GM23248 (cell line): Measurements from ENCODE around the gene OR10T2. TPM values are rescaled to one million over a fixed set of nuclear protein-coding genes. Genes with fewer than 3 reads are reported as not detected.

ENCODE experiments used
- DNase-seq: peaks from one replicate; pipeline ENCODE4 v3.0.0-alpha.2; 2015
- H2AFZ ChIP-seq: fragments of 200-600 bp; sonication (generic); 2 replicates; pipeline ENCODE4 v1.6.1; 2016; ENCODE audit warnings: antibody characterized with exemption
- H3F3A ChIP-seq: fragments of 200-600 bp; sonication (generic); 2 replicates; pipeline ENCODE4 v1.6.1; 2016; ENCODE audit warnings: mild to moderate bottlenecking, antibody characterized with exemption, mixed run types; ENCODE audit not compliant: insufficient read depth
- H3K27ac ChIP-seq: fragments of 200-600 bp; sonication (generic); 2 replicates; pipeline ENCODE4 v1.5.1; 2016; ENCODE audit warnings: mild to moderate bottlenecking
- H3K27me3 ChIP-seq: fragments of 200-600 bp; sonication (generic); replicated peaks from 2 replicates; pipeline ENCODE4 v1.6.1; 2016; ENCODE audit warnings: mild to moderate bottlenecking; ENCODE audit not compliant: insufficient read depth
- H3K36me3 ChIP-seq: fragments of 200-600 bp; sonication (generic); 2 replicates; pipeline ENCODE4 v1.6.1; 2016; ENCODE audit warnings: low read depth, mild to moderate bottlenecking
- H3K4me1 ChIP-seq: fragments of 200-600 bp; sonication (generic); 2 replicates; pipeline ENCODE4 v1.6.1; 2016; ENCODE audit warnings: mild to moderate bottlenecking; ENCODE audit not compliant: insufficient read depth
- H3K4me2 ChIP-seq: fragments of 200-600 bp; sonication (generic); one replicate; pipeline ENCODE4 v1.6.1; 2016; ENCODE audit warnings: mild to moderate bottlenecking; ENCODE audit not compliant: unreplicated experiment
- H3K4me3 ChIP-seq: fragments of 200-600 bp; sonication (generic); 2 replicates; pipeline ENCODE4 v1.5.1; 2016; ENCODE audit warnings: mild to moderate bottlenecking
- H3K79me2 ChIP-seq: fragments of 200-600 bp; sonication (generic); 2 replicates; pipeline ENCODE4 v1.6.1; 2016; ENCODE audit warnings: mild to moderate bottlenecking; ENCODE audit not compliant: insufficient read depth
- H3K9ac ChIP-seq: fragments of 200-600 bp; sonication (generic); 2 replicates; pipeline ENCODE4 v1.6.1; 2016; ENCODE audit warnings: mild to moderate bottlenecking
- H3K9me2 ChIP-seq: fragments of 200-600 bp; sonication (generic); 2 replicates; pipeline ENCODE4 v1.6.1; 2016; ENCODE audit warnings: mixed run types, mild to moderate bottlenecking, moderate library complexity; ENCODE audit not compliant: insufficient read depth
- H3K9me3 ChIP-seq: fragments of 200-600 bp; sonication (generic); one replicate; pipeline ENCODE4 v1.6.1; 2017; ENCODE audit warnings: low read depth
- H4K20me1 ChIP-seq: fragments of 200-600 bp; sonication (generic); 2 replicates; pipeline ENCODE4 v1.6.0; 2016; ENCODE audit not compliant: insufficient read depth
- EZH2 ChIP-seq: fragments of 200-600 bp; sonication (generic); IDR thresholded peaks from 2 replicates; pipeline ENCODE4 v1.6.1; 2018; ENCODE audit warnings: antibody characterized with exemption, mild to moderate bottlenecking; ENCODE audit not compliant: insufficient read depth, poor library complexity, severe bottlenecking
- EZH2phosphoT487 ChIP-seq: fragments of 200-600 bp; sonication (generic); IDR thresholded peaks from 2 replicates; pipeline ENCODE4 v1.6.1; 2018; ENCODE audit warnings: antibody characterized with exemption, moderate library complexity, mild to moderate bottlenecking, low read depth; ENCODE audit not compliant: insufficient read depth
- WGBS, 2 experiments: methylation state at CpG; one replicate each; pipeline ENCODE4 v1.1.6; 2015 to 2017; ENCODE audit warnings: low lambda C conversion rate in 2 of 2, low coverage in 1 of 2; ENCODE audit errors: missing lambda C conversion rate in 2 of 2; 5-methylcytosine and 5-hydroxymethylcytosine counted together
- in situ Hi-C: fragments of 300-500 bp; cut with MboI; formaldehyde crosslinking; loops from 2 replicates; pipeline ENCODE4 v1.15.0; 2020
- polyA plus RNA-seq: library from polyadenylated mRNA; unstranded; fragments of >200 nt; fragmentation: Nextera tagmentation; extraction: Ambion mirVana; gene quantifications from 2 replicates; pipeline ENCODE4 v1.2.1, GENCODE V29; 2016
- total RNA-seq: library from RNA; depleted of rRNA; stranded (reverse); fragments of >200 nt; shearing (Covaris generic); gene quantifications from 2 replicates; pipeline ENCODE4 v1.2.3, GENCODE V29; 2014

OR10T2 gene
- total and polyA plus RNA-seq, 2 experiments from 2014 or later, result not detected

GRCh38 chr1:158362482-158362881 is 36.8 kb downstream of the OR10T2 start:
- no peak for DNase-seq
- Histone ChIP-seq H4K20me1 (no peaks in the 10 kb centered on the region), H3K4me1 (no peaks in the 10 kb centered on the region), H3K36me3 (no peaks in the 10 kb centered on the region), H3K9ac (no peak overlapping the region), H3K9me3 (no peaks in the 10 kb centered on the region), H3K4me2 (no peak overlapping the region), H3K27me3 (no peaks in the 10 kb centered on the region), H2AFZ (no peak overlapping the region), H3K9me2 (no peaks in the 10 kb centered on the region), H3K79me2 (no peaks in the 10 kb centered on the region), H3K4me3 (no peak overlapping the region), H3K27ac (no peak overlapping the region), H3F3A (no peaks in the 10 kb centered on the region)
- TF ChIP-seq EZH2 (no peak), EZH2phosphoT487 (no peak)
- in situ Hi-C loops, result no loop called here
- 4 to 5% methylated on average over 1 of the region's 1 CpG for WGBS, 2 experiments

- H4K20me1 ChIP-seq, result no peaks in the 10 kb centered on the region
- H3K4me3 ChIP-seq, result no peak overlapping the region
- no peak overlapping the region for H2AFZ ChIP-seq
- no peaks in the 10 kb centered on the region for H3K9me2 ChIP-seq
- no peak overlapping the region for H3K4me2 ChIP-seq
- TF ChIP-seq EZH2, result no peak
- TF ChIP-seq EZH2phosphoT487, result no peak
- H3K36me3 ChIP-seq, result no peaks in the 10 kb centered on the region
- no peaks in the 10 kb centered on the region for H3F3A ChIP-seq
- H3K4me1 ChIP-seq, result no peaks in the 10 kb centered on the region
- no peak overlapping the region for H3K27ac ChIP-seq
- in situ Hi-C loops, result no loop called here
- no peak for DNase-seq
- no peak overlapping the region for H3K9ac ChIP-seq
- no peaks in the 10 kb centered on the region for H3K27me3 ChIP-seq
- no peaks in the 10 kb centered on the region for H3K9me3 ChIP-seq
- no peaks in the 10 kb centered on the region for H3K79me2 ChIP-seq
- 36 to 41% methylated on average over 1 of the region's 1 CpG for WGBS, 2 experiments
These were observed 41.8 kb downstream of the OR10T2 start for GRCh38 chr1:158357441-158357840.

GRCh38 chr1:158356616-158357015 is 42.6 kb downstream of the OR10T2 start:
- Histone ChIP-seq H3K27me3 (no peaks in the 10 kb centered on the region), H3K4me2 (no peak overlapping the region), H3F3A (no peaks in the 10 kb centered on the region), H3K4me3 (no peak overlapping the region), H3K9me3 (no peaks in the 10 kb centered on the region), H3K4me1 (no peaks in the 10 kb centered on the region), H2AFZ (no peak overlapping the region), H3K36me3 (no peaks in the 10 kb centered on the region), H3K9me2 (no peaks in the 10 kb centered on the region), H4K20me1 (no peaks in the 10 kb centered on the region), H3K9ac (no peak overlapping the region), H3K79me2 (no peaks in the 10 kb centered on the region), H3K27ac (no peak overlapping the region)
- in situ Hi-C loops, result no loop called here
- 5 to 6% methylated on average over 3 of the region's 3 CpGs for WGBS, 2 experiments
- TF ChIP-seq EZH2 (no peak), EZH2phosphoT487 (no peak)
- DNase-seq, result no peak

- Histone ChIP-seq H3K27me3 (no peaks in the 10 kb centered on the region), H3K9me2 (no peaks in the 10 kb centered on the region), H3K27ac (no peak overlapping the region), H4K20me1 (no peaks in the 10 kb centered on the region), H3K9me3 (no peaks in the 10 kb centered on the region), H3K36me3 (no peaks in the 10 kb centered on the region), H3K79me2 (no peaks in the 10 kb centered on the region), H2AFZ (no peak overlapping the region), H3F3A (no peaks in the 10 kb centered on the region), H3K4me2 (no peak overlapping the region), H3K4me3 (no peak overlapping the region), H3K9ac (no peak overlapping the region), H3K4me1 (no peaks in the 10 kb centered on the region)
- 28 to 31% methylated on average over 10 of the region's 10 CpGs for WGBS, 2 experiments
- no peak for DNase-seq
- in situ Hi-C loops, result no loop called here
- TF ChIP-seq EZH2phosphoT487 (no peak), EZH2 (no peak)
These were observed 43.4 kb downstream of the OR10T2 start for GRCh38 chr1:158355773-158356285.

- Histone ChIP-seq H3F3A (no peaks in the 10 kb centered on the region), H3K27ac (no peak overlapping the region), H3K4me3 (no peak overlapping the region), H3K36me3 (no peaks in the 10 kb centered on the region), H2AFZ (no peak overlapping the region), H3K4me2 (no peak overlapping the region), H3K9me3 (no peaks in the 10 kb centered on the region), H3K27me3 (no peaks in the 10 kb centered on the region), H3K79me2 (no peaks in the 10 kb centered on the region), H4K20me1 (no peaks in the 10 kb centered on the region), H3K9ac (no peak overlapping the region), H3K4me1 (no peaks in the 10 kb centered on the region), H3K9me2 (no peaks in the 10 kb centered on the region)
- TF ChIP-seq EZH2, result no peak
- no peak for TF ChIP-seq EZH2phosphoT487
- in situ Hi-C loops, result no loop called here
- no peak for DNase-seq
- 0 to 3% methylated on average over 2 of the region's 2 CpGs for WGBS, 2 experiments
These were observed 45.0 kb downstream of the OR10T2 start for GRCh38 chr1:158354255-158354654.
